Endometrial microvascular endothelial cells (primary cell): ENCODE results near the gene ADAP1. TPM values are rescaled to one million over a fixed set of nuclear protein-coding genes. Genes with fewer than 3 reads are reported as not detected.

Source experiments
- in situ Hi-C: cut with HindIII; loops from 2 replicates; pipeline ENCODE4 v1.10.0; 2017; ENCODE audit warnings: low sequenced_read_pairs, low pct_unique_long_range_greater_than_20kb; ENCODE audit errors: inconsistent ontology term
- total RNA-seq: library from RNA; depleted of rRNA; stranded (reverse); fragments of >200 nt; gene quantifications from one replicate; pipeline ENCODE4 v1.2.3, GENCODE V29; 2015; ENCODE audit errors: inconsistent ontology term

ADAP1 gene
- total RNA-seq, 1 donor from 2014 or later: 6.4 TPM

DNA sequence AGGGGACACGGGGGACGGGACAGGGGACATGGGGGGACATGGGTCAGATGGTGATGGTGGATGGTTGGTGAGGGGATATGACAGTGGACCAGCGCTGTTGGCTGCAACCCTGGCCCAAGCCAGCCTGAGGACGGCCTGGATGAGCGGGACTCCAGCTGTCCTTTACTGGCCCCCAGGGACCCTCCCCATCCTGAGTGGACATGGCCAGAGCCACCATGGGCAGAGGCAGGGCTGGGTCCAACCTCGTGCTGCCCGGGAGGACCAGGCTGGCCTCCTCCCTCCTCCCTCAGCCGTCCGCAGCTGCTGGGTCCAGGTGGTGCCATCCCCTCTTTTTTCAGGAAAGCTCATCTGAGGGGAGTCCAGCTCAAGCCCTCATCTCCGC, 47.7 kb downstream of the ADAP1 start:
- in situ Hi-C loops: no loop called here

DNA sequence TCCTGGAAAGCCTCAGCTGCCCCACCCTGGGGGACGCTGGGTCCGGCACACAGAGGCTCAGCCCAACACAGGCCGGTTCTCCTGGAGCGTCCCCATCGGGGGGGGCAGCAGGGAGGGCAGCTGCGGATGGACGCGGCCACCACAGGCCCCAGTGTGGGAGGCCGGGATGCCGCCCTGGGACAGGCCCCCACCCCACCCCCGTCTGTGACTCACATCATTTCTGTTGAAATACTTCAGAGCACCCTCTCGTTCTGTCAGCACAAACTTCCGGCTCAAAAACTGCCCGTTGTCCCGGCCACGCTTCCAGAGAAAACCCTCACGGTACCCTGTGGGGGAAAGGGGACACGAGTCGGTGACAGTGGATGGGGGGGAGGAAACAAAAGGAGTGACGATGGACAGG, 49.6 kb downstream of the ADAP1 start:
- in situ Hi-C loops: no loop called here

DNA sequence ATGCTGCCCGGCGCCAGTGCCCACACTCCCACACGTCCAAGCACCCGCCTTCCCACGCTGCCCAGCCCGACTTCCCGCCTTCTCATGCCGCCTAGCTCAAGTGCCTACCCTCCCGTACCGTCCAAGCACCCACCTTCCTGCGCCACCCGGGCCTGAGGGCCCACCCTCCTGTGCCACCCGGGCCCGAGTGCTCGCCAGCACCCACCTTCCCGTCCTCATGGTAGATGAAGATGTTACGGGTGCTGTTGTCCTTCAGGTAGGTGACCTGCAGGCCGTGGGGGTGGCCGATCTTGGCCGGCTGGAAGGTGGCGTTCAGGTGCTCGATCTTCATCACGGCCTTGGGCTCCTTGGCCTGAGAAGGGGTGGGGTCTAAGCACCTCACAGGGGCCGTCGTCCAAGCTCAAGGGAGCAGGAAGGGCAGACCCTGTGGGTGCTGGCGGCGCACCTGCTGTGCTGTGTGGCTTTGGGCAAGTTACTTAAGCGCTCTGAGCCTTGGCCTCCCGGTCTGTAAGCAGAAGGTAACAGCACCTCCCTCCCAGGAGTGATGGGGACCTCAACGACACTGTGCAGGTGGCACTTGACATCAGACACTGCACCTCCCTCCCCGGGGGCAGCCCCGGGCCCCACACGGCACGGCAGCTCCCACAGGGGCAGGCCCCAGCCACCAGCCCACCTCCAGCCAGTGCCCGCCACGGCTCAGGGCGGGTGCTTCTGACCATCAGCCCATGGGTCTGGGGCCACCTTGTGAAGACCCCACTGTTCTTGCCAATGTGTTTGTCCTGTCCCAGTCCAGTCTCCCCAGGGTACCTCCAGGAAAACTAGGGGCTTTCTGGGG, 50.3 kb downstream of the ADAP1 start:
- in situ Hi-C loops: no loop called here

DNA sequence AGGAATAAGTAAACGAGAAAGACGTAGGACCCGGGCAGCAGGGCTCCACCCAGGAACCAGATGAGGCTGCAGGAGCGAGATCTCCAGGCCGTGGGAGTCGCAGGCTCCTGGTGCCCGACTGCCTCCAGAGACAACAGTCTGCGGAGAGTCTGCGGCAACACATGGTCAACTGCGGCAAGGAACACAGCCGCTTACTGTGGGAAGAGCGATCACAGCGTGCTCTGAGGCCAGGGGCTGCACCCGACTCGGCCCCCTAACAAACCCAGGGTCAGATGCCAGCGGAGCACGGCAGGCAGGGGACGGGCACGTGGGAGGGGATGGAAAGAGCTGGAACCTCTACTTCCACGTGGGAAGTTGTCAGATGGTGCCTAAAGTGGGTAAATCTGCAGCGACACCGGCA, 51.5 kb downstream of the ADAP1 start:
- in situ Hi-C loops: no loop called here

DNA sequence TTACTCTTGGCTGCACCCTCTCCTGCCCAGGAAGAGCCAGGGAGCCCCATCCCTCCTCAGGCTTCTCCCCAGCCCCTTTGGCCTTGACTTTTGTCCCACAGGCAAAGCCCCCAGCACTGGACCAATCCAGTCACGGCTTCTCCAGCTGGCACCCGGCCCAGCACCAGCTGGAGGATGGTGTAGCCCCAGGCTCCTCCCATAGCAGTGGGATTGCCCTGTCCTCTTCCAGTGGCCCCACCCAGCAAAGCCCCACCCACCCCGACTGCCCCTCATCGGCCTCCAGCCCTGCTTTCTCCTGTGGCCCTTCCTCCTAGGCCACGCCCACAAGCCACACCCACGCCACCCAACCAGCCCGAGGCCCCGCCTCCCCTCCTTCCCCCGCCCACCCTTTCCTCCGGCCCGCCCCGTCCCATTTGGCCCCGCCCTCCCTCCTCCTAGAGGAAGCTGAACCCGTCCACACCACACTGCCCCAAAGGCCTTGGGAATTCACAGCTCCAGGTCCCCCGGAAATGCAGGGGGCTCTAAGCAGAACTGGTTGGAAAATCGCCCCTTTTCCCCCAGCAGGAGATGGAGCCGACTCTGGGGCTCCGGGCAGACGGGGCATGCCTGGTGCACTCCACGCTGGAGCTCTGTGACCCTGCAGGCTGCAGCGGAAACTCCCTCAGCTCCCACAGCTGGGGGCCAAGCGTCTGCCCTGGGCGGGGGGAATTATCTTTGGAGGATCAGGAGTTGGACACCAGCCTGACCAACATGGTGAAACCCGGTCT, 52.9 kb downstream of the ADAP1 start:
- in situ Hi-C loops: no loop called here

DNA sequence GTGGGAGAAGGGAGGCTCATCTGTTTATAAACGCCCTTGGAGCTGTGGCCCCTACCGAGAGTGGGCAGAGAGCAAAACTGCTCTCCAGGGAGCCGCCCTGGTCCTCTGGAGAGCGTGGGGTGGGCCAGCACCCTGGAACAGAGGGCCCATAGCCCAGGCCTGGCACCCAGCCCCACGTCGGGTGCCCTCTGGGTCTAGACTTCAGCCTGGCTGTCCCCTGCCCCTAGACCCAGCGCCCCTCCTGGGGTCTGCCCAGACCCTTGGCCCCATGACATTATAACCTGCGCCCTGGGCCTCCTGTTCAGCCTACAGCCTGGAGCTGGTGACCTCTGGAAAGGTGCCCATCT, 53.5 kb downstream of the ADAP1 start:
- in situ Hi-C loops: no loop called here

DNA sequence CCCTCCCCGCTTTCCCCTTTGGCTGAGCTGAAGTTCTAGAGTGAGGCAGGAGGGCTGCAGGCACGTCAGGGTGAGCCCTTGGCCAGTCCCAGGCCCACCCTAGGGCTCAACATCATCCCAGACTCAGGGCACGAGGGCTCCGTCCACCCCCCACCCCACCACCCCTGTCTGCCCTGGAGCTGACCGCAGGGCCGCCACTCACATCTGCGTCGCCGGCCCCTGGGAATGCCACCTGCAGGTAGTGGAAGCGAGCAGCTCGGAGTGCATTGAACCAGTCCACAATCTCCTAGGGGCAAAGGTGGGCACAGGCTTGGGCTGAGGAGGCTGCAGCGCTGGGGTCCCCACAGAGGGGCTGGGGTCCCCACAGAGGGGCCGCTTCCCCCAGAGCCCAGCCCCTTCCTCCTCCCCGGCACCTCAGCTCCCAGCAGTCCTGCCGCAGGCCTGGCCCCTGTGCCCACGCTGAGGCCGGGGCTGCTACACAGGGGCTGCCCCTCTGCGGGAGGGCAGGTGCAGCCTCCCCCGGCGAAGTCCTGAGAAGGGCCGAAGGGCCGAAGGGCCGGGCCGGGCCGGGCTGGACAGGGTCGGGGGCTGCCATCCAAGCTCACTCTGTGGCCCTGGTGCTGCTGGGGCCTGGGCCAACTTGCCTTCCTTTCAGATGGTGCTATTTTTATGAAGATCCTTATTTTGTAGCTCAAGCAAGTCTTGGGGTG, 54.0 kb downstream of the ADAP1 start:
- in situ Hi-C loops: no loop called here

DNA sequence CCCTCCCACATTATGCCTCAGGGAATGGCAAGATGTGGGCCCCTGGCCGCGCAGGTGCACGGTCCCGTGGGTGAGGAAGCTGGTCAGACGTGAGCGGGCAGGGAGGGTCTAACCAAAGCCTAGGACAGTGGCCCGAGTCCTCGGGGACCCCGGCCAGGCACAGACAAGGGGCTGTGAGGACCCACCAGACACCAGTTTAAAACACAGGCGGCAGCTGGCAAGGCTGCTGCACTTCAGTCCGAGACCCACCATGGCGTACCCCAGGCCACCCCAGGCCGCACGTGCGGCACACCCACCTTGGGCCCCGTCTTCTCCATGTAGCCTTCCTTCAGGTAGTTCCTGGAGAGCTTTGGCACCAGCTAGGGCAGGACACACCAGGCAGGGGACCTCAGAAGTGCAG, 54.7 kb downstream of the ADAP1 start:
- in situ Hi-C loops: no loop called here

DNA sequence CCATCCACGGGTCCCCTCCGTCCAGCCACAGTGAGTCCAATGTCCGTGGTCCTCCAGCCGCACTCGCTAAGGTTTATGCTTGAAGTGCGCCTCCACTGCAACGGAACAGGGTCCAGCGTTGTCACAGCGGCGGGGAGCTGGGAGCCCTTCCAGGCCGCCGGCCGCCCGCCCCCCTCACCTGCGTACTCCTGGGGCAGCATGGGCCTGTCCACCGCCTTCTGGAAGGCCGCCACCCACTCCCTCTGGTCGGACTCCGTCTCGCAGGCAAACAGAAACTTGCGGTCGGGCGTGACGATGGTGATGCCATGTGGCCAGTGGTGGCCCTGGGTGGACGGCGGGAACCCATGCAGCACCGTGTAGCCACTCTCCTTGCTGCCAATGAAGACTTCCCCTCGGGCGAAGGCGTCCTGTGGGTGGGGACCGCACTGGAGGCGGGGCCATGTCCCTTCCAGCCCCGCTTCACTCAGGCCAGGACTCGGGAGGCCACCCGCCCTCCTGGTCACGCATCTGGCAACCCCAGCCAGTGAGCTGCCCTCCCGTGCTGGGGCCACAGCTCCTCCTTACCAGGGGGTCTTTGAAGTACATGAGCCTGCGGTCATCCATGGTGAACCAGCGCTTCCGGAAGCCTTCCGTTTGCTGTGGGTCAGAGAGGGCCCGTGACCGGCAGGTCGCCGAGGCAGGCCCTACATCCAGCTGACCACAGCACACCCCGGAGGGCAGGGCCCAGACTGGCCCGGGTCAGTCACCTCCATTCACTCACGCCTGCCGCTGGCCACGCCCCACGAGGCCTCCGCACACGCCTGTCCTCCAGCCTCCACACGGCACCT, 55.4 kb downstream of the ADAP1 start:
- in situ Hi-C loops: no loop called here

DNA sequence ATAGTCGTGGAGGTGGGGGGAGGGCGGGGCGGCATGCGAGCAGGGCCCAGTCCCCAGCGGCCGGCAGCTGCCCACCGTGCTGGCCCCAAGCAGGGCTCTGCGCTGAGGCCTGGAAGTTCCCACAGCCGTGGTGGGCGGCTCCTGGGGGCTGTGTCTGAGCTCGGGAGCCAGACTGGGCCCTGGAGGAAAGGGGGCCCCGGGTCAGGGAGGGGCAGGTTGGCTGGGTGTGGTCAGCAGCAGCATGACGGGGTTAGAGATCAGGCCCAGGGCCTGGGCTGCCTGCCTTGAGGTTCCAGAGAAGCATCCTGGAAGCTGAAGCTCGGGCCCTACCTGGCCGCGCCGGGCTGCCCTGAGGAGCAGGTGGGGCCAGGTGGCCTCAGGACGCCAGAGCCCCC, 56.0 kb downstream of the ADAP1 start:
- in situ Hi-C loops: no loop called here

DNA sequence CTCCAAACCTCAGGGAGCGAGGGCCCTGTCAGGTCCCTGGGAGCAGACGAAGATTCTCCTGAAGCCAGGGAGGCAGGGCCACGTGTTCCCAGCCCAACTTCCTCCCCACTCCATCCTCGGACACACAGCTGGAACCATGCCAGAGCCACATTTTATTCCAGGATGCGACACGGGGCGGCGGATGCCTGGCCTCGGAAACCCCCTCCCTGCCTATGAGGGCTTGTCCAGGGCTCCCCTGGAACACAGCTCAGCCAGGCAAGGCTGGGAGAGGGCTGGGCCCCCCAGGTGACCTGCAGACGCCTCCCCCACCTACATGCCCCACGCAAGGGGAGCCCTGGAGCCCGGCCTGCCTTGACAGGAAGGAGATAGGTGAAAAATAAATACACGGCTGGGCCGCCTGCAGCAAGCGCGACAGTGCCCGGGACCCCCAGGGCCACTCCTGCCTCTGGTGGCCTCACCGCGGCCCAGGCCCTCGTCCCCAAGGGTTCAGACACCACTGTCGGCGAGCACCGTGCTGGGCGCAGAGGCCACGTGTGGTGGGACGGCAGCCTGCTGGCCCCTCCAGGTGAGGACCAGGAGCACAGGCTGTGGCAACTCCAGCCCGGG, 56.6 kb downstream of the ADAP1 start:
- in situ Hi-C loops: no loop called here

DNA sequence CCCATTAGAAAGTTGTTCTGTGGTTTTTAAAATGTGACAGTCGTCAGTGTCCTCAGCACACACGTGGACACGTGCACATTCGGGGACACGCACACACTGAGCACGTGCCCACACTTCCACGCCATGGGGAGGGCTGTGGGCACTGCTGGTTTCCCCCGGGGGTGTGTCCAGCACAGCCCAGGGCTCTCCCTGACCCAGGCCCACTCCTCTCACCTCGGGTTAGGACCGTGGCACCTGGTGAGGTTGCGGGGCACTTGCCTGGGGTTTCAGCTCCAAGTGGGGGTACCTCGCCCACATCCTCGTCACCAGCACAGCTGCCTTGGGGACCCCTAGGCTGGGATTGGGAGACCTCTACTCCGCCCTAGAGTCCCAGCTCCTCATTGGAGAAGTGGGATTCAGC, 57.4 kb downstream of the ADAP1 start:
- in situ Hi-C loops: no loop called here

DNA sequence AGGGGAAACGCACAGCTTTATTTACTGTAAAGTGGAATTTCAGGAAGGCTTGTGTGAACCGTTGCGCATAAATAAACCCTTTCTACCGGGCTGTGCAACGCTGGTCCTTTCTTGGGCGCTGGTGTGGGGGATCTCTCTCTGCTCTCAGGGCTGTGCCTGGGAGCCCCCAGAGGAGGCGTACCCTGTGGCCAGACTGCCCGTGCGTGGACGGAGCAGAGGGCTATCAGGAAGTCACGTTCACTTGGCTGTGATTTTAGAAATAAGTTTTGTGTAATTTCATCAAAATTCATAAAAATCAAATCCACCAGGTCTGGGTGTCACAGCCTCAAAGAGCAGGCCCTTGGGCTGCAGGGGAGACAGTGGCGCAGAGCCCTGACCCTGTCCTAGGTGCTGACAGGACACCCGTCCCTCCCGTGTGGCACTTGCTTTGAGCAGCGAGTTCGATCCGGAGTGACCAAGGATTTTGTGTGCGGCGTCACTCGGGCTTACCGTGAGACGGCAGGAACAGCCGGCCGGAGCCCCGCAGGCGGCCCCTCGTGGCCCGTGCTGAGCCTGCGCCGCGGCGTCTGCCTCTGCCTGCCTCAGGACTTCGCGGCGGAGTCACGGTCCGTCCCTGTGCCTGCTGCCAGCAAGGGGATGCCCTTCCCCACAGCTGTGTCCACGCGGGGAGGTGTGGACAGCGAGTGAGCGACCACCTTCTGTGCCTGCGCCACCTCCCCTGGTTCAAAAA, 58.0 kb downstream of the ADAP1 start:
- in situ Hi-C loops: no loop called here

DNA sequence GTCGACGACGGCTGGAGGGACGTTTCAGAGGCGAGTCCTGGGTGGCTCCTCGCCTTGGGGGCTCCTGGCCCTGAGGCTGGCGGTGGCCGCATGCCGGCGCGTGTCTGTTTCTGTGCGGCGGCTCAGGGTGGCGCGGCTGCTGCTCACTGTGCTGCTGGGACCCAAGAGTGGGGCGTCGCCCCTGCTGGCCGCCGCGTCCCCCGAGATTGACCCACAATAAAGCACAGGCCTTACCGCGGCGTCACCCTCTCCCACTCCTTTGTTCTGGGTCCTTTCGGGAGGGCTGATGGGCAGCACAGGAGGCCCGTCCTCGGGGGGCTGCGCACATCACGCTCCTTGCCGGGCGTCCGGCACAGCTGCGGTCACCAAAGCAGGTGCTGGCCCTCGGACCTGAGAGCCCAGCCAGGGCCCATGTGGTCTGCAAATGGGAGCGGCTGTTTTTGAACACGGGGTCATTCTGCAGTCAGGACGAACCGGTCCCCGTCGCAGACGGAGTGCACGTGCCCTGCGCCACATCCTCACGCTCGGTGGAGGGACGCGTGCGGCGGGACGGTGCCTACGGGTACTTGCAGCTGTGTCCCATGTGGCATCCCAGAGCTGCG, 58.9 kb downstream of the ADAP1 start:
- in situ Hi-C loops: no loop called here

DNA sequence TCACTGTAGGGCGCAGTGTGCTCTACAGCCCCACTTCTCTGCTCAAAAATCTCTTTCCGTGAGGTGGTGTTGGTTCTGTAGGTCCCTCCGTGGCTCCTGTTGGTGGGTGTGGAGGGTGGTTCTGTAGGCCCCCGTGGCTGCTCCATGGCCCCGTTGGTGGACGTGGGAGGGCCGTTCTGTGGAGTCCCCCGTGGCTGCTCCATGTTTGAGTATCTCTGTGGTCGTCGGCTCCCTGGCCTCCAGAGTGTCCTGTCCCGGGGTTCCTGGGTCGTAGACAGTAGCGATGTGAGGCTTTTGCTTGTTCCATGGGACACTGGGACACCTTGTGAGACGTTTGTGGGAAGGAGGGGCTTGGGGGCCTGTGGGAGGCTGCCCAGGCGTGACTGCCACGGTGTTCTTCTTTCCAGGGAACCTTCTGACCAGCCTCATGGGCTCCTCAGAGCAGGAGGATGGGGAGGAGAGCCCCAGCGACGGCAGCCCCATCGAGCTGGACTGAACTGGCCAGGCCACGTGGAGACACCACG, 59.5 kb downstream of the ADAP1 start:
- in situ Hi-C loops: no loop called here

DNA sequence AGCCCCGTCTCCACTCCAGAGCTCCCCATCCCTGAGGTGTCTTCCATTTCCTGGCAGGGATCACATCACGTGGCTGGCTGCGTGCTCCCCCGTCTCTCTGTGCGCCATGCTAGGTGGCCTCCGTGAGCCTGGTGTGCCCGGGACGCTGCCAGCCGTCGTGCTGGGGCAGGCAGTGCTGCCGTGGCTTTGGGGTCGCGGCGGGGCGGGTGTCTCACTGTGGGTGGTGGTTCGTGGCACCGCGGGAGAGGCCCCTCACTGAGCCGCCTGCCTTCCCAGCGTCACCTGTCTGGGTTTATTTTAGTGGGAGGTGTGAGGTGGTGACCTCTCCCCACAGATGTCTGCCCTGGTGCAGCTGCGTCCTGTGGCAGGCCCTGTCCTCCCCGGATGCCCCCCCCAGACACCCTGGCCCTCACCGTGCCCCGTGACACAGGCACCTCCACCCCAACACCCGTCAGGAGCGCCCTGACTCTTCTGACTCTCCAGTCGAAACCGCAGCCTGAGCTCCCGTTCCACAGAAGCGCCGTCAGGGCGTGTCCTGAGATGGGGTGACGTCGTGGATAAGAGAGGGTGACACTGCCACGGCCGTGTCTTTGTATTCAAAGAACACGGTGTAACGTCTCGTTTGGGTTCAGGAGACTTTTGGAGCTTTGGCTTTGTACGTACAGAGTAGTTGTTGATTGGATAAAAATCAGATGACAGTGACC, 60.2 kb downstream of the ADAP1 start:
- in situ Hi-C loops: no loop called here

DNA sequence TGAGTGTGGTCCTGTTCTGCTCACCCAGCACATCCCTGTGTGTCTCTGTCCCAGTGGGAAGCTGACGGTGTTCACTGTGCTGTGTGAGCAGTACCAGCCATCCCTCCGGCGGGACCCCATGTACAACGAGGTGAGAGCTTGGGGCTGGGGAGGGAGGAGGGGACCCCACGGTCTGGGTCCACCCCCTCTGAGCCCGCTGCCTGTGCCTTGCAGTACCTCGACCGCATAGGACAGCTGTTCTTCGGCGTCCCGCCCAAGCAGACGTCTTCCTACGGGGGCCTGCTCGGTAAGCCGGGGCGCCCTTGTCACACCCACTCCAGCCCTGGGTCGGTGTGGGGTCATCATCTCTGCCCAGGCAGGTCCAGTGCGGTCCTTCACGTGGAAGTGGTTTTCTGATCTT, 60.8 kb downstream of the ADAP1 start:
- in situ Hi-C loops: no loop called here
